CD14-positive monocyte (primary cell): Measurements from ENCODE around the gene PIGB. TPM values are rescaled to one million over a fixed set of nuclear protein-coding genes. Genes with fewer than 3 reads are reported as not detected.
A peak's percentile ranks its signal among the peaks of the same experiment; 100 is the strongest.

Experiments
- DNase-seq, 3 donors: peaks; one replicate each; pipeline ENCODE4 v3.0.0-alpha.2; 2011 to 2022
- H2AFZ ChIP-seq: 2 replicates; pipeline ENCODE4 v1.6.0; 2012; ENCODE audit warnings: mild to moderate bottlenecking, low read depth, low read length, inconsistent platforms; ENCODE audit not compliant: insufficient read depth, poor library complexity, severe bottlenecking
- H3K27ac ChIP-seq, 2 donors: 1 replicate in 1 of 2; 2 replicates in 1 of 2; pipeline ENCODE4 v1.5.1; 2012 to 2013; ENCODE audit warnings: low read length in 2 of 2, control low read depth in 1 of 2, inconsistent platforms in 1 of 2, low read depth in 1 of 2, mild to moderate bottlenecking in 1 of 2
- H3K27me3 ChIP-seq, 2 donors: one replicate each; pipeline versions ENCODE4 v1.6.0 to v1.6.1; 2011 to 2013; ENCODE audit warnings: low read length in 2 of 2; ENCODE audit not compliant: control insufficient read depth in 2 of 2, insufficient read depth in 2 of 2
- H3K36me3 ChIP-seq, 2 donors: replicated peaks in 1 of 2; 1 replicate in 1 of 2; 2 replicates in 1 of 2; pipeline versions ENCODE4 v1.5.1 to v1.6.1; 2012 to 2013; ENCODE audit warnings: low read length in 2 of 2, control low read depth in 1 of 2, inconsistent platforms in 1 of 2, mild to moderate bottlenecking in 1 of 2; ENCODE audit not compliant: insufficient read depth in 2 of 2, control insufficient read depth in 1 of 2
- H3K4me1 ChIP-seq, 2 donors: 1 replicate in 1 of 2; 2 replicates in 1 of 2; pipeline versions ENCODE4 v1.5.1 to v1.6.1; 2012 to 2013; ENCODE audit warnings: low read length in 2 of 2, control low read depth in 1 of 2, inconsistent platforms in 1 of 2, mild to moderate bottlenecking in 1 of 2, moderate library complexity in 1 of 2; ENCODE audit not compliant: insufficient read depth in 2 of 2, control insufficient read depth in 1 of 2
- H3K4me2 ChIP-seq: replicated peaks from 2 replicates; pipeline ENCODE3; 2012; ENCODE audit warnings: low read length, moderate library complexity, mild to moderate bottlenecking; ENCODE audit not compliant: poor library complexity, severe bottlenecking; ENCODE audit errors: extremely low read depth
- H3K4me3 ChIP-seq, 3 experiments: fragments of 200-600 bp in 1 of 3; sonication (generic) in 1 of 3; replicated peaks in 1 of 3; 1 replicate in 2 of 3; 2 replicates in 1 of 3; pipeline ENCODE4 v1.5.1; 2011 to 2013; ENCODE audit warnings: low read length in 3 of 3, mild to moderate bottlenecking in 3 of 3, control low read depth in 2 of 3, low read depth in 2 of 3, inconsistent platforms in 1 of 3, moderate library complexity in 1 of 3
- H3K79me2 ChIP-seq: 2 replicates; pipeline ENCODE4 v1.6.0; 2012; ENCODE audit warnings: mild to moderate bottlenecking, control low read depth, inconsistent platforms, low read length, moderate library complexity; ENCODE audit not compliant: insufficient read depth
- H3K9ac ChIP-seq: 2 replicates; pipeline ENCODE4 v1.6.0; 2017; ENCODE audit warnings: low read length, mild to moderate bottlenecking; ENCODE audit not compliant: insufficient read depth, poor library complexity, severe bottlenecking
- H3K9me3 ChIP-seq, 2 donors: replicated peaks in 1 of 2; 1 replicate in 1 of 2; 2 replicates in 1 of 2; pipeline versions ENCODE4 v1.5.1 to v1.6.1; 2012 to 2013; ENCODE audit warnings: low read length in 2 of 2, control low read depth in 1 of 2; ENCODE audit not compliant: control insufficient read depth in 1 of 2, insufficient read depth in 1 of 2
- H4K20me1 ChIP-seq: 2 replicates; pipeline ENCODE4 v1.6.0; 2012; ENCODE audit warnings: mild to moderate bottlenecking, low read length, control low read depth, moderate library complexity; ENCODE audit not compliant: insufficient read depth
- H3K27ac Mint-ChIP-seq, 7 donors: one replicate each; pipeline ENCODE4 v1.8.0; 2020; ENCODE audit warnings: mild to moderate bottlenecking in 7 of 7, mixed read lengths in 7 of 7, moderate library complexity in 6 of 7, inconsistent platforms in 2 of 7
- H3K27me3 Mint-ChIP-seq, 3 donors: one replicate each; pipeline ENCODE4 v1.8.0; 2021 to 2022; ENCODE audit warnings: low read depth in 3 of 3, mild to moderate bottlenecking in 3 of 3, mixed read lengths in 3 of 3, moderate library complexity in 3 of 3, inconsistent platforms in 1 of 3
- H3K36me3 Mint-ChIP-seq, 2 donors: one replicate each; pipeline ENCODE4 v1.8.0; 2020; ENCODE audit warnings: mixed read lengths in 2 of 2, inconsistent platforms in 1 of 2, mild to moderate bottlenecking in 1 of 2
- H3K4me1 Mint-ChIP-seq: one replicate; pipeline ENCODE4 v1.8.0; 2020; ENCODE audit warnings: mild to moderate bottlenecking, mixed read lengths
- H3K4me3 Mint-ChIP-seq, 2 donors: one replicate each; pipeline ENCODE4 v1.8.0; 2020; ENCODE audit warnings: mild to moderate bottlenecking in 2 of 2, mixed read lengths in 2 of 2, moderate library complexity in 1 of 2
- H3K9me3 Mint-ChIP-seq, 7 donors: one replicate each; pipeline ENCODE4 v1.8.0; 2020 to 2022; ENCODE audit warnings: mixed read lengths in 7 of 7, mild to moderate bottlenecking in 6 of 7, moderate library complexity in 6 of 7, inconsistent platforms in 2 of 7
- WGBS: methylation state at CpG from one replicate; pipeline ENCODE4 v1.1.5; 2013; ENCODE audit warnings: missing lambda C conversion rate; ENCODE audit not compliant: insufficient coverage; 5-methylcytosine and 5-hydroxymethylcytosine counted together
- intact Hi-C, 2 donors: fragments of 100-400 bp; cut with micrococcal nuclease; formaldehyde crosslinking; loops; one replicate each; pipeline versions ENCODE4 v1.15.0 to v1.15.1; 2023
- polyA plus RNA-seq, 3 donors: library from polyadenylated mRNA; depleted of rRNA in 1 of 3; unstranded in 2 of 3; stranded (reverse) in 1 of 3; fragments of 300-500 nt in 2 of 3; fragments of >200 nt in 1 of 3; fragmentation: Illumina TruSeq in 2 of 3; gene quantifications; 1 replicate in 2 of 3; 2 replicates in 1 of 3; pipeline ENCODE4 v1.2.3, GENCODE V29; 2012 to 2021
- TF ChIP-seq, protein P1 (sequence below): fragments of 200-600 bp; IDR thresholded peaks from one replicate; pipeline ENCODE4 v1.8.0; 2022; ENCODE audit warnings: antibody characterized with exemption, mild to moderate bottlenecking

PIGB gene
- polyA plus RNA-seq, 3 donors = 15.3 to 16.8 (median 15.8) TPM

DNA sequence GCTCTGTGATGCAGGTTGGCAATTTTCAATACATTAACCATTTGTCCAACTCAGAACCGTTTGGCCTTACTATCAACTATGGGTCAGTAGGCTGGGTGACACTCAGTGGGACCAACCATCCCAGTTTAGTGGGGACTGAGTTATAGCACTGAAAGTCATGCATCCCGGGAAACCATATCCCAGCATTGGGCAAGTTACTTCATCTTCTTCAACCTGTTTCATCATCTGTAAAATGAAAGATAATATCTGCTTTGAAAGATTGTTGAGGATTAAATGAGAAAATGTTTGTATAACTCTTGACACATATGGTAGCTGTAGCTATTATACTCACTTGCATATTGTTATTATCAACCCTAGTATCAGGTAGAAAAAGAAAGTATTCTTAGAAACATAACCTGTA is 41.3 kb upstream of the PIGB start:
- H3K79me2 ChIP-seq = peaks cover 98% of the 10 kb centered on the region
- no peaks in the 10 kb centered on the region for H3K9me3 ChIP-seq
- WGBS = no CpG with 5 or more reads among the region's 2 CpGs
- H4K20me1 ChIP-seq = peaks cover 31% of the 10 kb centered on the region
- H3K27ac ChIP-seq = peak overlapping the region; percentile 76 to 77
- H3K27me3 ChIP-seq = no peaks in the 10 kb centered on the region
- H3K36me3 ChIP-seq = peaks cover 0 to 3% of the 10 kb centered on the region in 2 donors
- peaks cover 27 to 33% of the 10 kb centered on the region in 2 donors for H3K36me3 Mint-ChIP-seq
- H3K4me3 ChIP-seq = peak overlapping the region in 1 of 3 experiments; percentile 6
- peak overlapping the region; percentile 90 to 97 (median 91) for H3K27ac Mint-ChIP-seq
- intact Hi-C loops = no loop called here
- H3K4me1 Mint-ChIP-seq = peaks cover 85% of the 10 kb centered on the region
- H3K9me3 Mint-ChIP-seq = peaks cover 0 to 1% (median 0%) of the 10 kb centered on the region in 7 donors
- peaks cover 74 to 88% of the 10 kb centered on the region in 2 donors for H3K4me1 ChIP-seq
- no peak overlapping the region for H2AFZ ChIP-seq
- H3K9ac ChIP-seq = no peak overlapping the region
- DNase-seq = no peak
- H3K4me3 Mint-ChIP-seq = no peak overlapping the region
- TF ChIP-seq, protein P1, sequence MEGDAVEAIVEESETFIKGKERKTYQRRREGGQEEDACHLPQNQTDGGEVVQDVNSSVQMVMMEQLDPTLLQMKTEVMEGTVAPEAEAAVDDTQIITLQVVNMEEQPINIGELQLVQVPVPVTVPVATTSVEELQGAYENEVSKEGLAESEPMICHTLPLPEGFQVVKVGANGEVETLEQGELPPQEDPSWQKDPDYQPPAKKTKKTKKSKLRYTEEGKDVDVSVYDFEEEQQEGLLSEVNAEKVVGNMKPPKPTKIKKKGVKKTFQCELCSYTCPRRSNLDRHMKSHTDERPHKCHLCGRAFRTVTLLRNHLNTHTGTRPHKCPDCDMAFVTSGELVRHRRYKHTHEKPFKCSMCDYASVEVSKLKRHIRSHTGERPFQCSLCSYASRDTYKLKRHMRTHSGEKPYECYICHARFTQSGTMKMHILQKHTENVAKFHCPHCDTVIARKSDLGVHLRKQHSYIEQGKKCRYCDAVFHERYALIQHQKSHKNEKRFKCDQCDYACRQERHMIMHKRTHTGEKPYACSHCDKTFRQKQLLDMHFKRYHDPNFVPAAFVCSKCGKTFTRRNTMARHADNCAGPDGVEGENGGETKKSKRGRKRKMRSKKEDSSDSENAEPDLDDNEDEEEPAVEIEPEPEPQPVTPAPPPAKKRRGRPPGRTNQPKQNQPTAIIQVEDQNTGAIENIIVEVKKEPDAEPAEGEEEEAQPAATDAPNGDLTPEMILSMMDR = no peak
- H3K4me2 ChIP-seq = peak overlapping the region; percentile 4
- H3K27me3 Mint-ChIP-seq = no peaks in the 10 kb centered on the region

DNA sequence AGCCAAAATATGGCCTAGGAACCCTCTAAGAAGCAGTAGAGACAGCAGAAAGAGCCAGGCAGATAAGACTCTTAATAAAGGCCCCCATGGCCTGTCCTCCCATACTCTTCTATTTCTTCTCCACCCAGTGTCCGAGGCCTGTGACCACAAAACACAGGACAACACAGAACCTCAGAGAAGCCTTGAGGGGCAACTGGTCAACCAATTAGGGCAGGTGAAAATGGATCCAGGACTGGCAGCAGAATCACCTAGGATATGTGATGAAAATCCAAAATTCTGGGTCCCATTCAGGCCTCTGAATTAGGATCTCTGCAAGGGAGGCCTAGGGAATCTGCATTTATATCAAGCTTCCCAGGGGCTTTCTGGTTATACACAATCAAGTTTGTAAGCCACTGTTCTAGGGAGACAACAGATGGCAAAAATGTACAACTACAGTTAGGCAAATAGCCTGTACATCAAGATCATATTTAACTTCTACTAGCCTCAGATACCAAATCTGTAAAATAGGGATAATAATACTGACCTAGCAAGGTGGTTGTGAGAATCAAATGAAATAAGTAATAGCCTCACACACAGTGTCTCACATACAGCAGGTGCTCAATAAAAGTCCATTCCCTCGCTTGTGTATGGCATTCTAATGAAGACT is 39.8 kb upstream of the PIGB start:
- Histone ChIP-seq H3K36me3 (no peaks in the 10 kb centered on the region), H3K4me2 (no peak overlapping the region), H3K27me3 (no peaks in the 10 kb centered on the region), H3K9me3 (no peaks in the 10 kb centered on the region), H3K4me3 (no peak overlapping the region), H3K9ac (no peak overlapping the region), H4K20me1 (peaks cover 34% of the 10 kb centered on the region), H3K27ac (peak overlapping the region; percentile 27 to 91), H2AFZ (no peak overlapping the region), H3K79me2 (peaks cover 98% of the 10 kb centered on the region), H3K4me1 (peaks cover 86 to 96% of the 10 kb centered on the region in 2 donors)
- H3K4me3 Mint-ChIP-seq = no peak overlapping the region
- DNase-seq = peak in 1 of 3 donors; percentile 23
- H3K4me1 Mint-ChIP-seq = peaks cover 87% of the 10 kb centered on the region
- no peaks in the 10 kb centered on the region for H3K27me3 Mint-ChIP-seq
- H3K36me3 Mint-ChIP-seq = peaks cover 23 to 31% of the 10 kb centered on the region in 2 donors
- intact Hi-C loops = no loop called here
- TF ChIP-seq, protein P1 = no peak
- H3K27ac Mint-ChIP-seq = peak overlapping the region; percentile 87 to 97 (median 93)
- WGBS = 67% methylated on average over 1 of the region's 2 CpGs
- no peaks in the 10 kb centered on the region for H3K9me3 Mint-ChIP-seq
